Chondrocyte (in vitro differentiated cells): ENCODE data around the gene MARCO. TPM values are rescaled to one million over a fixed set of nuclear protein-coding genes. Genes with fewer than 3 reads are reported as not detected.

Experiments
- DNase-seq: peaks from one replicate; pipeline ENCODE4 v3.0.0; 2021; ENCODE audit warnings: mixed read lengths, low spot score
- H3K27ac Mint-ChIP-seq: one replicate; pipeline ENCODE4 v1.8.0; 2021; ENCODE audit warnings: mild to moderate bottlenecking, moderate library complexity, mixed read lengths; ENCODE audit not compliant: unreplicated experiment
- H3K27me3 Mint-ChIP-seq: 2 replicates; pipeline ENCODE4 v1.8.0; 2021; ENCODE audit warnings: low read depth, mixed read lengths
- H3K36me3 Mint-ChIP-seq: 2 replicates; pipeline ENCODE4 v1.8.0; 2021; ENCODE audit warnings: low read depth, mixed read lengths
- H3K4me1 Mint-ChIP-seq: 2 replicates; pipeline ENCODE4 v1.8.0; 2021; ENCODE audit warnings: low read depth, mild to moderate bottlenecking, mixed read lengths
- H3K4me3 Mint-ChIP-seq: one replicate; pipeline ENCODE4 v1.8.0; 2021; ENCODE audit warnings: mild to moderate bottlenecking, moderate library complexity, mixed read lengths; ENCODE audit not compliant: unreplicated experiment
- H3K9me3 Mint-ChIP-seq: 2 replicates; pipeline ENCODE4 v1.8.0; 2021; ENCODE audit warnings: low read depth, mixed read lengths
- CTCF ChIP-seq: fragments of 200-600 bp; sonication (generic); IDR thresholded peaks from 2 replicates; pipeline ENCODE4 v1.5.0; 2021; ENCODE audit warnings: antibody characterized with exemption, mild to moderate bottlenecking, moderate library complexity
- total RNA-seq: library from RNA; stranded (reverse); gene quantifications from 3 replicates; pipeline ENCODE4 v1.2.1, GENCODE V29; 2021

The MARCO gene
- total RNA-seq, 1 donor from 2014 or later = not detected

- no peak for DNase-seq
- H3K27me3 Mint-ChIP-seq = peaks cover 37% of the 10 kb centered on the region
- peaks cover 10% of the 10 kb centered on the region for H3K9me3 Mint-ChIP-seq
- no peaks in the 10 kb centered on the region for H3K36me3 Mint-ChIP-seq
- TF ChIP-seq CTCF = no peak
- no peak overlapping the region for H3K4me3 Mint-ChIP-seq
- no peaks in the 10 kb centered on the region for H3K4me1 Mint-ChIP-seq
- H3K27ac Mint-ChIP-seq = no peak overlapping the region
Observed at GRCh38 chr2:119006441-119006840, 64.4 kb downstream of the MARCO start.

GRCh38 chr2:119008108-119008507 lies 66.1 kb downstream of the MARCO start:
- Mint-ChIP-seq H3K9me3 (peaks cover 2% of the 10 kb centered on the region), H3K27me3 (peaks cover 46% of the 10 kb centered on the region)
- no peak for TF ChIP-seq CTCF

GRCh38 chr2:119009110-119009509 lies 67.1 kb downstream of the MARCO start:
- peaks cover 51% of the 10 kb centered on the region for H3K27me3 Mint-ChIP-seq

More at GRCh38 chr2:119008108-119008507, 66.1 kb downstream of the MARCO start:
- Mint-ChIP-seq H3K36me3 (no peaks in the 10 kb centered on the region), H3K4me3 (no peak overlapping the region), H3K4me1 (peaks cover 2% of the 10 kb centered on the region), H3K27ac (no peak overlapping the region)
- no peak for DNase-seq

GRCh38 chr2:119010336-119010735 lies 68.3 kb downstream of the MARCO start:
- no peak for TF ChIP-seq CTCF
- Mint-ChIP-seq H3K4me1 (peaks cover 2% of the 10 kb centered on the region), H3K36me3 (no peaks in the 10 kb centered on the region), H3K4me3 (no peak overlapping the region), H3K27me3 (peaks cover 53% of the 10 kb centered on the region), H3K27ac (no peak overlapping the region), H3K9me3 (no peaks in the 10 kb centered on the region)
- DNase-seq = no peak

More at GRCh38 chr2:119009110-119009509, 67.1 kb downstream of the MARCO start:
- Mint-ChIP-seq H3K36me3 (no peaks in the 10 kb centered on the region), H3K9me3 (peaks cover 2% of the 10 kb centered on the region), H3K4me1 (peaks cover 2% of the 10 kb centered on the region), H3K27ac (no peak overlapping the region), H3K4me3 (no peak overlapping the region)
- no peak for TF ChIP-seq CTCF
- no peak for DNase-seq

- peak; percentile 81 for TF ChIP-seq CTCF
- peaks cover 62% of the 10 kb centered on the region for H3K27me3 Mint-ChIP-seq
- DNase-seq = no peak
- no peaks in the 10 kb centered on the region for H3K36me3 Mint-ChIP-seq
- H3K4me1 Mint-ChIP-seq = peaks cover 2% of the 10 kb centered on the region
- H3K9me3 Mint-ChIP-seq = no peaks in the 10 kb centered on the region
- no peak overlapping the region for H3K27ac Mint-ChIP-seq
- no peak overlapping the region for H3K4me3 Mint-ChIP-seq
Observed at GRCh38 chr2:119011162-119011909, 69.3 kb downstream of the MARCO start.
